ENCODE data around the gene DNAJC24. TPM values are rescaled to one million over a fixed set of nuclear protein-coding genes. Genes with fewer than 3 reads are reported as not detected.

Gene DNAJC24
- total RNA-seq, 1 experiment from 2014 or later: 17.9 TPM

DNA sequence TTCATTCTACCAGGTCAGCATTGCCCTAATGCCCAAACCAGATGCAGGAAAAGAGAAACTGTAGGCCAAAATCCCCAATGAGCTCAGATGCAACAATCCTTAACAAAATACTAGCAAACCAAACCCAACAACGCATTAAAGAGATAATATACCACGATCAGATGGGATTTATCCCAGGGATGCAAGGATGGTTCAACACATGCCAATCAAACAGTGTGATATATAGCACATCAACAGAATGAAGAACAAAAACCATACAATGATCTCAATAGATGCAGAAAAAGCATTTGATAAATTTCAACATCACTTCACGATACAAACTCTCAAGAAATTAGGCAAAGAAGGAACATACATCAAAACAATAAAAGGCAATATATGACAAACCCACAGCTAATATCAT lies 94.8 kb downstream of the DNAJC24 start:
- no TSS peak for BruUV-seq (replicated peaks)
- Mint-ChIP-seq H3K27ac (ENCODE audit: unreplicated experiment) (no peak overlapping the region), H3K9me3 (ENCODE audit: low read depth, unreplicated experiment) (peaks cover 3% of the 10 kb centered on the region), H3K27me3 (ENCODE audit: unreplicated experiment) (no peaks in the 10 kb centered on the region), H3K4me1 (ENCODE audit: low read depth, unreplicated experiment) (no peaks in the 10 kb centered on the region), H3K4me3 (ENCODE audit: low read depth, unreplicated experiment) (no peak overlapping the region), H3K36me3 (ENCODE audit: insufficient read depth, unreplicated experiment) (no peaks in the 10 kb centered on the region)
- DNase-seq: no peak
- CTCF ChIA-PET: no interaction called here
- TF ChIP-seq CTCF (IDR thresholded peaks at IDR 0.05; ENCODE audit: unreplicated experiment): no peak
- intact Hi-C loops (cut with micrococcal nuclease; ENCODE audit: unreplicated experiment): no loop called here

- no peak overlapping the region for H3K27ac Mint-ChIP-seq (ENCODE audit: unreplicated experiment)
Observed at GRCh38 chr11:31474083-31474482, 104.4 kb downstream of the DNAJC24 start.

GRCh38 chr11:31477528-31478222 lies 108.0 kb downstream of the DNAJC24 start:
- no peak for TF ChIP-seq CTCF (IDR thresholded peaks at IDR 0.05; ENCODE audit: unreplicated experiment)
- Mint-ChIP-seq H3K27ac (ENCODE audit: unreplicated experiment) (no peak overlapping the region), H3K4me1 (ENCODE audit: low read depth, unreplicated experiment) (no peaks in the 10 kb centered on the region), H3K9me3 (ENCODE audit: low read depth, unreplicated experiment) (no peaks in the 10 kb centered on the region), H3K4me3 (ENCODE audit: low read depth, unreplicated experiment) (no peak overlapping the region), H3K36me3 (ENCODE audit: insufficient read depth, unreplicated experiment) (no peaks in the 10 kb centered on the region), H3K27me3 (ENCODE audit: unreplicated experiment) (no peaks in the 10 kb centered on the region)
- intact Hi-C loops (cut with micrococcal nuclease; ENCODE audit: unreplicated experiment): no loop called here
- no TSS peak for BruUV-seq (replicated peaks)
- DNase-seq: no peak
- CTCF ChIA-PET: no interaction called here

More at GRCh38 chr11:31474083-31474482, 104.4 kb downstream of the DNAJC24 start:
- no peak for TF ChIP-seq CTCF (IDR thresholded peaks at IDR 0.05; ENCODE audit: unreplicated experiment)
- no peak for DNase-seq
- CTCF ChIA-PET: no interaction called here
- no peaks in the 10 kb centered on the region for H3K9me3 Mint-ChIP-seq (ENCODE audit: low read depth, unreplicated experiment)
- no peak overlapping the region for H3K4me3 Mint-ChIP-seq (ENCODE audit: low read depth, unreplicated experiment)
- intact Hi-C loops (cut with micrococcal nuclease; ENCODE audit: unreplicated experiment): no loop called here
- no peaks in the 10 kb centered on the region for H3K36me3 Mint-ChIP-seq (ENCODE audit: insufficient read depth, unreplicated experiment)
- BruUV-seq (replicated peaks): no TSS peak
- no peaks in the 10 kb centered on the region for H3K4me1 Mint-ChIP-seq (ENCODE audit: low read depth, unreplicated experiment)
- H3K27me3 Mint-ChIP-seq (ENCODE audit: unreplicated experiment): no peaks in the 10 kb centered on the region

GRCh38 chr11:31478223-31478590 lies 108.5 kb downstream of the DNAJC24 start:
- no peak for TF ChIP-seq CTCF (IDR thresholded peaks at IDR 0.05; ENCODE audit: unreplicated experiment)
- Mint-ChIP-seq H3K4me1 (ENCODE audit: low read depth, unreplicated experiment) (no peaks in the 10 kb centered on the region), H3K4me3 (ENCODE audit: low read depth, unreplicated experiment) (no peak overlapping the region), H3K9me3 (ENCODE audit: low read depth, unreplicated experiment) (no peaks in the 10 kb centered on the region), H3K36me3 (ENCODE audit: insufficient read depth, unreplicated experiment) (no peaks in the 10 kb centered on the region), H3K27me3 (ENCODE audit: unreplicated experiment) (no peaks in the 10 kb centered on the region), H3K27ac (ENCODE audit: unreplicated experiment) (no peak overlapping the region)
- intact Hi-C loops (cut with micrococcal nuclease; ENCODE audit: unreplicated experiment): no loop called here
- no TSS peak for BruUV-seq (replicated peaks)
- no peak for DNase-seq
- CTCF ChIA-PET: no interaction called here
